K562 (cell line): ENCODE measurements around the gene CSPG5. TPM values are rescaled to one million over a fixed set of nuclear protein-coding genes. Genes with fewer than 3 reads are reported as not detected.

Experiments
- ATAC-seq: fragments of 200-7000 bp; cut with Tn5 transposase; 3 replicates; pipeline ENCODE4 v1.9.1; 2020; ENCODE audit warnings: moderate library complexity
- BruUV-seq: library from RNA; stranded (reverse); fragments of 400-500 nt; replicated peaks from 2 replicates; lab custom pipeline; 2021; lab: Mats Ljungman, UMichigan
- CTCF ChIA-PET: fragments of 300-600 bp; formaldehyde crosslinking; extraction: SDS; loops from one replicate; lab custom pipeline; 2021; ENCODE audit warnings: low intra/inter-chr PET ratio; lab: Yijun Ruan, JAX
- POLR2A ChIA-PET: fragments of 300-600, 350-650 bp; sonication (Branson Sonifier 250); formaldehyde crosslinking; extraction: SDS; loops from one replicate; lab custom pipeline; 2021; ENCODE audit warnings: antibody characterized with exemption, inconsistent platforms; lab: Yijun Ruan, JAX
- DNase-seq, 4 experiments: peaks; one replicate each; pipeline versions ENCODE4 v3.0.0 to v3.0.0-alpha.2; 2011 to 2018; ENCODE audit warnings: low spot score in 3 of 4, mixed read lengths in 3 of 4; ENCODE audit errors: extremely low read depth in 1 of 4
- FAIRE-seq: peaks from 2 replicates; lab custom pipeline; 2011; peaks lifted over from hg19 to GRCh38; lab: Jason Lieb, UNC
- H2AFZ ChIP-seq: 2 replicates; pipeline ENCODE4 v1.6.0; 2011; ENCODE audit warnings: low read depth, low read length, control low read depth, inconsistent platforms
- H3K27ac ChIP-seq: fragments of 200-600 bp; 3 replicates; pipeline ENCODE4 v1.8.0; 2011; ENCODE audit warnings: low read depth, mild to moderate bottlenecking, control low read depth, inconsistent platforms, low read length, moderate library complexity, mixed read lengths; ENCODE audit errors: extremely low read depth
- H3K27me3 ChIP-seq, 2 experiments: fragments of 300-600 bp in 1 of 2; 2 replicates in 1 of 2; 3 replicates in 1 of 2; pipeline versions ENCODE4 v1.6.0 to v1.8.0; 2011; ENCODE audit warnings: inconsistent platforms in 2 of 2, low read length in 2 of 2, mild to moderate bottlenecking in 1 of 2, mixed read lengths in 1 of 2, moderate library complexity in 1 of 2; ENCODE audit not compliant: control insufficient read depth in 2 of 2, insufficient read depth in 2 of 2
- H3K36me3 ChIP-seq: fragments of 300-600 bp; 3 replicates; pipeline ENCODE4 v1.8.0; 2011; ENCODE audit warnings: mild to moderate bottlenecking, low read length, inconsistent platforms; ENCODE audit not compliant: control insufficient read depth, insufficient read depth
- H3K4me1 ChIP-seq, 2 experiments: fragments of 200-600 bp in 1 of 2; replicated peaks in 1 of 2; 2 replicates in 1 of 2; 3 replicates in 1 of 2; pipeline versions ENCODE4 v1.5.1 to v1.8.0; 2011; ENCODE audit warnings: inconsistent platforms in 2 of 2, low read length in 2 of 2, mild to moderate bottlenecking in 1 of 2, mixed read lengths in 1 of 2, moderate library complexity in 1 of 2; ENCODE audit not compliant: control insufficient read depth in 2 of 2, insufficient read depth in 2 of 2
- H3K4me2 ChIP-seq: 2 replicates; pipeline ENCODE4 v1.6.1; 2011; ENCODE audit warnings: low read length, control low read depth, inconsistent platforms, mixed read lengths; ENCODE audit not compliant: insufficient read depth
- H3K4me3 ChIP-seq: fragments of 200-600 bp; sonication (generic), shearing (Covaris generic); 2 replicates; pipeline ENCODE4 v1.5.1; 2016; ENCODE audit warnings: control low read depth, inconsistent platforms
- H3K79me2 ChIP-seq: fragments of 200-600 bp; 3 replicates; pipeline ENCODE4 v1.8.0; 2011; ENCODE audit warnings: low read length, inconsistent platforms; ENCODE audit not compliant: control insufficient read depth, insufficient read depth
- H3K9ac ChIP-seq, 2 experiments: 2 replicates each; pipeline versions ENCODE4 v1.6.0 to v1.6.1; 2011; ENCODE audit warnings: low read depth in 2 of 2, low read length in 2 of 2, control low read depth in 1 of 2, inconsistent platforms in 1 of 2, mild to moderate bottlenecking in 1 of 2, mixed read lengths in 1 of 2; ENCODE audit not compliant: insufficient read depth in 1 of 2
- H3K9me1 ChIP-seq: one replicate; pipeline ENCODE4 v1.6.0; 2011; ENCODE audit warnings: inconsistent platforms, mild to moderate bottlenecking, low read length, moderate library complexity; ENCODE audit not compliant: control insufficient read depth, insufficient read depth
- H3K9me3 ChIP-seq: replicated peaks from 2 replicates; pipeline ENCODE4 v1.5.1; 2011; ENCODE audit warnings: low read depth, low read length, inconsistent platforms; ENCODE audit not compliant: control insufficient read depth, insufficient read depth
- H4K20me1 ChIP-seq: replicated peaks from 2 replicates; pipeline ENCODE4 v1.6.1; 2011; ENCODE audit warnings: low read length, inconsistent platforms, mixed read lengths; ENCODE audit not compliant: control insufficient read depth, insufficient read depth
- ARHGAP35 ChIP-seq: fragments of 450-650 bp; IDR thresholded peaks from 2 replicates; pipeline ENCODE4 v1.6.1; 2018; ENCODE audit not compliant: partially characterized antibody
- DMBX1 ChIP-seq: fragments of 250-450 bp; sonication (Bioruptor Pico); IDR thresholded peaks from 2 replicates; pipeline ENCODE4 v1.8.0; 2022; ENCODE audit warnings: inconsistent platforms, mild to moderate bottlenecking, moderate library complexity, borderline replicate concordance
- FOXJ3 ChIP-seq: sonication (generic); formaldehyde crosslinking; IDR thresholded peaks from 2 replicates; pipeline ENCODE4 v1.4.0; 2020; ENCODE audit warnings: mild to moderate bottlenecking, missing genetic modification reagents
- IFI16 ChIP-seq: fragments of 250-450 bp; sonication (Bioruptor Pico); IDR thresholded peaks from 2 replicates; pipeline ENCODE4 v2.1.2; 2022; ENCODE audit warnings: mild to moderate bottlenecking, inconsistent platforms
- MBD2 ChIP-seq: sonication (generic); IDR thresholded peaks from 2 replicates; pipeline ENCODE4 v1.6.1; 2016; ENCODE audit warnings: low read depth, borderline replicate concordance
- NFATC3 ChIP-seq: fragments of 450-650 bp; IDR thresholded peaks from 2 replicates; pipeline ENCODE4 v1.6.1; 2017; ENCODE audit warnings: mild to moderate bottlenecking
- PRMT5 ChIP-seq: sonication (generic); formaldehyde crosslinking; IDR thresholded peaks from 2 replicates; pipeline ENCODE4 v1.5.0; 2020; ENCODE audit warnings: missing genetic modification reagents
- RUNX1 ChIP-seq: sonication (generic); IDR thresholded peaks from 2 replicates; pipeline ENCODE4 v1.6.1; 2016; ENCODE audit warnings: antibody characterized with exemption, low read depth
- SMAD2 ChIP-seq: fragments of 150-350 bp; IDR thresholded peaks from 2 replicates; pipeline ENCODE4 v1.6.1; 2014; ENCODE audit warnings: low read depth, mild to moderate bottlenecking, low read length
- SREBF1 ChIP-seq: fragments of 150-350 bp; IDR thresholded peaks from 2 replicates; pipeline ENCODE4 v1.6.1; 2014; ENCODE audit warnings: antibody characterized with exemption, low read depth, low read length, borderline replicate concordance
- ZFP30 ChIP-seq: fragments of 250-450 bp; sonication (Bioruptor Pico); IDR thresholded peaks from 2 replicates; pipeline ENCODE4 v1.8.0; 2022; ENCODE audit warnings: moderate library complexity, mild to moderate bottlenecking, inconsistent platforms, borderline replicate concordance
- ZFP36 ChIP-seq: fragments of 150-350 bp; IDR thresholded peaks from 2 replicates; pipeline ENCODE4 v1.6.1; 2018; ENCODE audit warnings: low read length, low read depth; ENCODE audit not compliant: partially characterized antibody
- WGBS: fragments of 100-300 bp; shearing (Covaris generic); methylation state at CpG from one replicate; pipeline ENCODE4 v1.1.6; 2016; ENCODE audit warnings: low coverage, mixed read lengths; ENCODE audit not compliant: insufficient coverage; ENCODE audit errors: missing lambda C conversion rate; 5-methylcytosine and 5-hydroxymethylcytosine counted together
- in situ Hi-C: fragments of 300-500 bp; cut with MboI; formaldehyde crosslinking; loops from 4 replicates; pipeline ENCODE4 v1.15.0; 2018; ENCODE audit warnings: inconsistent platforms, mixed read lengths
- intact Hi-C: fragments of 100-400 bp; cut with micrococcal nuclease; formaldehyde crosslinking; loops from 2 replicates; pipeline ENCODE4 v1.14.2; 2022
- polyA plus RNA-seq, 8 experiments: library from polyadenylated mRNA; depleted of rRNA in 4 of 8; stranded (reverse) in 5 of 8; unstranded in 3 of 8; fragments of >200 nt; fragmentation: Nextera tagmentation in 2 of 8; fragmentation: Illumina TruSeq in 1 of 8; extraction: Ambion mirVana in 2 of 8; extraction: Trizol in 1 of 8; gene quantifications; 2 replicates each; pipeline versions ENCODE4 v1.2.1 to v1.2.3, GENCODE V29; 2011 to 2014; ENCODE audit warnings: inconsistent platforms in 1 of 8, missing spikeins in 1 of 8
- total RNA-seq, 7 experiments: library from RNA; depleted of rRNA in 6 of 7; stranded (reverse); fragments of >200 nt in 6 of 7; fragmentation: Illumina TruSeq in 2 of 7; extraction: Trizol in 2 of 7; gene quantifications; 2 replicates each; pipeline versions ENCODE4 v1.2.1 to v1.2.3, GENCODE V29; 2011 to 2021; ENCODE audit warnings: low replicate concordance in 1 of 7

Gene CSPG5
- total and polyA plus RNA-seq, 9 of the 15 experiments (the other 6 are each of a cell fraction or from before 2014, with no cell fraction given) = 0.06 to 3.3 (median 2.4) TPM

DNA sequence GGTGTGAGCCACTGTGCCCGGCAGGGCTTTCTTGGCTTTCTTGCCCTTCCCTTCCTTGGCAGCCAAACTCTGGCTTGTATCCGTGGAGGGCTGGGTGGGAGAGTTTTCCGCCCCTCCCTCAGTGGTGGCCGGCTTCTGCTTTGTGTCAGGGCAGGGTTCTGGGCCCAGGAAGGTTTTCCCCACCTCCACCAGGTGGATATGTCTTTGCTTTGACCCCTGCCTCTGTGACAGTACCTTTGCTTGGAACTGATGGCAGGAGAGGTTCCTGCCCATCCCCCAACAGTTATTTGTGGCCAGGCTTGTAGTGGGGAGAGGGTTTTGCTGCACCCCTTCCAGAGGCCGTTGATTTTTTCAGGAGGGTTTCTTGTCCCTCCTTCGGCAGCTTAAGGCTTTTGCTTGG is 24.3 kb downstream of the CSPG5 start:
- Histone ChIP-seq H3K9ac (no peak overlapping the region), H3K27me3 (no peaks in the 10 kb centered on the region), H3K4me1 (no peaks in the 10 kb centered on the region; a peak in 2 of 5 replicates), H4K20me1 (no peaks in the 10 kb centered on the region), H3K4me2 (no peak overlapping the region), H3K79me2 (no peaks in the 10 kb centered on the region), H3K4me3 (no peak overlapping the region), H3K9me1 (peaks cover 3% of the 10 kb centered on the region), H3K9me3 (no peaks in the 10 kb centered on the region), H2AFZ (no peak overlapping the region), H3K36me3 (no peaks in the 10 kb centered on the region), H3K27ac (no peak overlapping the region)
- WGBS = 32% methylated on average over 6 of the region's 6 CpGs
- CTCF ChIA-PET = no interaction called here
- in situ Hi-C loops = no loop called here
- intact Hi-C loops = no loop called here
- TF ChIP-seq ZFP30 (CRISPR knock-in tag) = no peak
- TF ChIP-seq ARHGAP35 = no peak
- TF ChIP-seq SMAD2 = no peak
- no peak for TF ChIP-seq MBD2
- TF ChIP-seq NFATC3 = no peak
- no peak for TF ChIP-seq RUNX1
- TF ChIP-seq PRMT5 (CRISPR knock-in tag) = no peak
- no peak for TF ChIP-seq SREBF1
- no peak for TF ChIP-seq FOXJ3 (CRISPR knock-in tag)
- TF ChIP-seq ZFP36 = no peak
- no peak for TF ChIP-seq IFI16 (CRISPR knock-in tag)
- no peak for TF ChIP-seq DMBX1 (CRISPR knock-in tag)
- ATAC-seq (no peak), FAIRE-seq (no peak), DNase-seq (no peak)
- POLR2A ChIA-PET = interaction anchor here (0.6 to 1.7 kb wide), 3 partner anchors 9 to 11 kb away, joined by 4 read pairs; no protein-coding TSS in a partner anchor
- BruUV-seq = no TSS peak
